ENCODE data around the gene OLAH. TPM values are rescaled to one million over a fixed set of nuclear protein-coding genes. Genes with fewer than 3 reads are reported as not detected.
A peak's percentile ranks its signal among the peaks of the same experiment; 100 is the strongest.

Gene OLAH
- total RNA-seq, 2 donors from 2014 or later = 1.3 to 6.6 TPM

- Mint-ChIP-seq H3K27ac (no peak overlapping the region), H3K4me1 (no peaks in the 10 kb centered on the region), H3K27me3 (no peaks in the 10 kb centered on the region), H3K9me3 (no peaks in the 10 kb centered on the region), H3K36me3 (ENCODE audit: low read depth) (no peaks in the 10 kb centered on the region), H3K4me3 (no peak overlapping the region)
- no peak for ATAC-seq (replicated peaks)
Measured at GRCh38 chr10:15049533-15049932, 5.8 kb downstream of the OLAH start.

GRCh38 chr10:15052121-15052520 is 8.4 kb downstream of the OLAH start:
- Mint-ChIP-seq H3K36me3 (ENCODE audit: low read depth) (no peaks in the 10 kb centered on the region), H3K9me3 (no peaks in the 10 kb centered on the region), H3K27me3 (no peaks in the 10 kb centered on the region), H3K4me1 (no peaks in the 10 kb centered on the region), H3K27ac (no peak overlapping the region), H3K4me3 (no peak overlapping the region)
- no peak for ATAC-seq (replicated peaks)

- no peak for ATAC-seq (replicated peaks)
- Mint-ChIP-seq H3K27ac (no peak overlapping the region), H3K27me3 (no peaks in the 10 kb centered on the region), H3K4me1 (no peaks in the 10 kb centered on the region), H3K9me3 (no peaks in the 10 kb centered on the region), H3K4me3 (no peak overlapping the region), H3K36me3 (ENCODE audit: low read depth) (no peaks in the 10 kb centered on the region)
Measured at GRCh38 chr10:15053061-15053460, 9.3 kb downstream of the OLAH start.

- Mint-ChIP-seq H3K9me3 (peaks cover 5% of the 10 kb centered on the region), H3K4me3 (no peak overlapping the region), H3K36me3 (ENCODE audit: low read depth) (no peaks in the 10 kb centered on the region), H3K4me1 (no peaks in the 10 kb centered on the region), H3K27ac (no peak overlapping the region), H3K27me3 (peaks cover 7% of the 10 kb centered on the region)
- no peak for ATAC-seq (replicated peaks)
Measured at GRCh38 chr10:15058689-15059088, 14.9 kb downstream of the OLAH start.

- ATAC-seq (replicated peaks) = no peak
- Mint-ChIP-seq H3K4me1 (no peaks in the 10 kb centered on the region), H3K36me3 (ENCODE audit: low read depth) (no peaks in the 10 kb centered on the region), H3K4me3 (no peak overlapping the region), H3K27ac (no peak overlapping the region), H3K27me3 (peaks cover 7% of the 10 kb centered on the region), H3K9me3 (peaks cover 5% of the 10 kb centered on the region)
Measured at GRCh38 chr10:15059914-15060313, 16.2 kb downstream of the OLAH start.

- Mint-ChIP-seq H3K27me3 (peaks cover 12% of the 10 kb centered on the region), H3K9me3 (peaks cover 5% of the 10 kb centered on the region), H3K27ac (no peak overlapping the region), H3K4me1 (no peaks in the 10 kb centered on the region), H3K36me3 (ENCODE audit: low read depth) (no peaks in the 10 kb centered on the region), H3K4me3 (no peak overlapping the region)
- no peak for ATAC-seq (replicated peaks)
Measured at GRCh38 chr10:15060638-15061037, 16.9 kb downstream of the OLAH start.

- no peak overlapping the region for H3K4me3 Mint-ChIP-seq
- H3K9me3 Mint-ChIP-seq = no peaks in the 10 kb centered on the region
- no peak for ATAC-seq (replicated peaks)
- no peaks in the 10 kb centered on the region for H3K36me3 Mint-ChIP-seq (ENCODE audit: low read depth)
- H3K27me3 Mint-ChIP-seq = peaks cover 10% of the 10 kb centered on the region
- no peaks in the 10 kb centered on the region for H3K4me1 Mint-ChIP-seq
- no peak overlapping the region for H3K27ac Mint-ChIP-seq
Measured at GRCh38 chr10:15067154-15067553, 23.4 kb downstream of the OLAH start.

- peaks cover 10% of the 10 kb centered on the region for H3K27me3 Mint-ChIP-seq
- no peak overlapping the region for H3K4me3 Mint-ChIP-seq
- no peaks in the 10 kb centered on the region for H3K9me3 Mint-ChIP-seq
- no peak for ATAC-seq (replicated peaks)
- H3K27ac Mint-ChIP-seq = no peak overlapping the region
- no peaks in the 10 kb centered on the region for H3K4me1 Mint-ChIP-seq
- no peaks in the 10 kb centered on the region for H3K36me3 Mint-ChIP-seq (ENCODE audit: low read depth)
Measured at GRCh38 chr10:15068802-15069201, 25.1 kb downstream of the OLAH start.

- ATAC-seq (replicated peaks) = no peak
- no peak overlapping the region for H3K27ac Mint-ChIP-seq
- H3K4me3 Mint-ChIP-seq = no peak overlapping the region
- no peaks in the 10 kb centered on the region for H3K36me3 Mint-ChIP-seq (ENCODE audit: low read depth)
- no peaks in the 10 kb centered on the region for H3K9me3 Mint-ChIP-seq
- peaks cover 13% of the 10 kb centered on the region for H3K27me3 Mint-ChIP-seq
- H3K4me1 Mint-ChIP-seq = no peaks in the 10 kb centered on the region
Measured at GRCh38 chr10:15069230-15069629, 25.5 kb downstream of the OLAH start.

GRCh38 chr10:15072358-15072757 is 28.6 kb downstream of the OLAH start:
- H3K9me3 Mint-ChIP-seq = no peaks in the 10 kb centered on the region
- no peak overlapping the region for H3K27ac Mint-ChIP-seq
- H3K27me3 Mint-ChIP-seq = peaks cover 9% of the 10 kb centered on the region
- no peak overlapping the region for H3K4me3 Mint-ChIP-seq
- ATAC-seq (replicated peaks) = no peak
- no peaks in the 10 kb centered on the region for H3K4me1 Mint-ChIP-seq
- H3K36me3 Mint-ChIP-seq (ENCODE audit: low read depth) = no peaks in the 10 kb centered on the region

- ATAC-seq (replicated peaks) = no peak
- Mint-ChIP-seq H3K36me3 (ENCODE audit: low read depth) (no peaks in the 10 kb centered on the region), H3K4me3 (no peak overlapping the region)
Measured at GRCh38 chr10:15075421-15075820, 31.7 kb downstream of the OLAH start.

GRCh38 chr10:15083674-15084501 is 40.1 kb downstream of the OLAH start:
- no peak for ATAC-seq (replicated peaks)
- H3K9me3 Mint-ChIP-seq = no peaks in the 10 kb centered on the region
- peak overlapping the region; percentile 65 for H3K4me3 Mint-ChIP-seq
- no peak overlapping the region for H3K27ac Mint-ChIP-seq
- H3K4me1 Mint-ChIP-seq = no peaks in the 10 kb centered on the region
- H3K36me3 Mint-ChIP-seq (ENCODE audit: low read depth) = no peaks in the 10 kb centered on the region
- H3K27me3 Mint-ChIP-seq = no peaks in the 10 kb centered on the region

More at GRCh38 chr10:15075421-15075820, 31.7 kb downstream of the OLAH start:
- Mint-ChIP-seq H3K9me3 (no peaks in the 10 kb centered on the region), H3K27ac (no peak overlapping the region), H3K4me1 (no peaks in the 10 kb centered on the region), H3K27me3 (peaks cover 4% of the 10 kb centered on the region)

- H3K36me3 Mint-ChIP-seq (ENCODE audit: low read depth) = no peaks in the 10 kb centered on the region
- H3K4me1 Mint-ChIP-seq = no peaks in the 10 kb centered on the region
- peak; percentile 64 for ATAC-seq (replicated peaks)
- H3K4me3 Mint-ChIP-seq = peak overlapping the region; percentile 65
- H3K27me3 Mint-ChIP-seq = no peaks in the 10 kb centered on the region
- no peak overlapping the region for H3K27ac Mint-ChIP-seq
- no peaks in the 10 kb centered on the region for H3K9me3 Mint-ChIP-seq
Measured at GRCh38 chr10:15084502-15084922, 40.8 kb downstream of the OLAH start.

- ATAC-seq (replicated peaks) = peak; percentile 98
- Mint-ChIP-seq H3K27me3 (no peaks in the 10 kb centered on the region), H3K4me1 (no peaks in the 10 kb centered on the region), H3K9me3 (no peaks in the 10 kb centered on the region), H3K36me3 (ENCODE audit: low read depth) (no peaks in the 10 kb centered on the region), H3K27ac (no peak within 1 kb of the TSS), H3K4me3 (peak within 1 kb of the TSS; percentile 60)
Measured at GRCh38 chr10:15088428-15089261, 44.9 kb downstream of the OLAH start, which contains the start of gene ACBD7. ACBD7 (minus strand) TSS chr10:15088776; CDS start chr10:15088728, 48 bp downstream.

- no peaks in the 10 kb centered on the region for H3K27me3 Mint-ChIP-seq
- ATAC-seq (replicated peaks) = no peak
- H3K9me3 Mint-ChIP-seq = no peaks in the 10 kb centered on the region
- no peaks in the 10 kb centered on the region for H3K36me3 Mint-ChIP-seq (ENCODE audit: low read depth)
- H3K4me1 Mint-ChIP-seq = peaks cover under 1% of the 10 kb centered on the region
- H3K4me3 Mint-ChIP-seq = no peak overlapping the region
- H3K27ac Mint-ChIP-seq = no peak overlapping the region
Measured at GRCh38 chr10:15091418-15091817, 47.7 kb downstream of the OLAH start.

Measured in activated T-helper 17 cell treated with anti-CD3 and anti-CD28 coated beads, Interleukin-2, amount 50 U/mL, for 72 hours (primary cell).